A549 (cell line): ENCODE data around the gene SMG6. TPM values are rescaled to one million over a fixed set of nuclear protein-coding genes. Genes with fewer than 3 reads are reported as not detected.
A peak's percentile ranks its signal among the peaks of the same experiment; 100 is the strongest.
"Not testable (repeated sequence)": the region's sequence is repeated elsewhere in the genome, so short reads cannot be mapped to it uniquely, and the experiment has no call there.

Experiments used
- ATAC-seq, 2 experiments: fragments of 200-7000 bp in 1 of 2; fragments of >200 bp in 1 of 2; cut with Nextera tagmentation in 1 of 2; cut with Tn5 transposase in 1 of 2; 3 replicates each; pipeline versions ENCODE4 v1.8.0 to v1.9.1; 2018 to 2020; ENCODE audit warnings: mild to moderate bottlenecking in 1 of 2, moderate library complexity in 1 of 2
- CTCF ChIA-PET: fragments of 300-600 bp; sonication (Branson Sonifier 250); formaldehyde crosslinking; extraction: SDS; loops from one replicate; lab custom pipeline; 2021; ENCODE audit warnings: antibody characterized with exemption, inconsistent platforms; lab: Yijun Ruan, JAX
- POLR2A ChIA-PET: fragments of 350-600 bp; formaldehyde crosslinking; extraction: SDS; loops from one replicate; lab custom pipeline; 2021; ENCODE audit warnings: antibody characterized with exemption, inconsistent platforms; lab: Yijun Ruan, JAX
- DNase-seq, 2 experiments: peaks; one replicate each; pipeline versions ENCODE4 v3.0.0 to v3.0.0-alpha.2; 2011 to 2016; ENCODE audit warnings: low read depth in 1 of 2, low spot score in 1 of 2
- FAIRE-seq: peaks from 2 replicates; lab custom pipeline; 2011; peaks lifted over from hg19 to GRCh38; lab: Jason Lieb, UNC
- H3K27ac ChIP-seq, 2 experiments: fragments of >200 bp; sonication (Bioruptor Twin); formaldehyde crosslinking; 3 replicates each; pipeline ENCODE4 v1.5.1; 2016 to 2017
- H3K4me1 ChIP-seq: fragments of >200 bp; sonication (Bioruptor Twin); formaldehyde crosslinking; 3 replicates; pipeline ENCODE4 v1.6.1; 2016
- H3K4me2 ChIP-seq: fragments of >200 bp; sonication (Bioruptor Twin); formaldehyde crosslinking; 3 replicates; pipeline ENCODE4 v1.6.1; 2016
- H3K4me3 ChIP-seq: fragments of >200 bp; sonication (Bioruptor Twin); formaldehyde crosslinking; 3 replicates; pipeline ENCODE4 v1.5.1; 2016
- H3K9me3 ChIP-seq: fragments of >200 bp; sonication (Bioruptor Twin); formaldehyde crosslinking; 3 replicates; pipeline ENCODE4 v1.6.1; 2016
- BHLHE40 ChIP-seq: IDR thresholded peaks from 2 replicates; pipeline ENCODE4 v1.6.1; 2012; ENCODE audit warnings: low read depth, low read length, inconsistent platforms
- CEBPB ChIP-seq, 2 experiments: fragments of >200 bp in 1 of 2; sonication (Bioruptor Twin) in 1 of 2; formaldehyde crosslinking in 1 of 2; IDR thresholded peaks; 2 replicates each; pipeline ENCODE4 v1.6.1; 2012 to 2016
- CHD4 ChIP-seq: fragments of 200-600 bp; sonication (generic); IDR thresholded peaks from 2 replicates; pipeline ENCODE4 v1.6.1; 2016; ENCODE audit warnings: antibody characterized with exemption, mild to moderate bottlenecking, borderline replicate concordance
- E2F6 ChIP-seq: IDR thresholded peaks from 2 replicates; pipeline ENCODE4 v1.6.1; 2012; ENCODE audit warnings: low read depth, borderline replicate concordance
- EHMT2 ChIP-seq: fragments of 200-600 bp; sonication (generic); IDR thresholded peaks from 2 replicates; pipeline ENCODE4 v1.6.1; 2016; ENCODE audit warnings: antibody characterized with exemption, low read depth, mild to moderate bottlenecking, moderate library complexity
- EP300 ChIP-seq, 2 experiments: fragments of >200 bp; sonication (Bioruptor Twin); formaldehyde crosslinking; IDR thresholded peaks; 2 replicates in 1 of 2; 3 replicates in 1 of 2; pipeline ENCODE4 v1.6.1; 2016 to 2017
- HDAC2 ChIP-seq: fragments of 200-600 bp; sonication (generic); IDR thresholded peaks from 2 replicates; pipeline ENCODE4 v1.6.1; 2016
- HES2 ChIP-seq: fragments of >200 bp; sonication (Bioruptor Twin); formaldehyde crosslinking; IDR thresholded peaks from 2 replicates; pipeline ENCODE4 v1.6.1; 2016
- HEYL ChIP-seq: fragments of 250-450 bp; sonication (Bioruptor Pico); IDR thresholded peaks from 2 replicates; pipeline ENCODE4 v1.8.0; 2021; ENCODE audit warnings: mild to moderate bottlenecking, moderate library complexity
- MAFK ChIP-seq: fragments of 450-650 bp; IDR thresholded peaks from 2 replicates; pipeline ENCODE4 v1.6.1; 2014; ENCODE audit not compliant: partially characterized antibody
- MYC ChIP-seq: IDR thresholded peaks from 2 replicates; pipeline ENCODE4 v1.6.1; 2012; ENCODE audit warnings: mild to moderate bottlenecking, inconsistent platforms, low read length, improper control_type of control experiment, borderline replicate concordance
- NPAS2 ChIP-seq: fragments of 250-450 bp; sonication (Bioruptor Pico); IDR thresholded peaks from 2 replicates; pipeline ENCODE4 v1.8.0; 2022; ENCODE audit warnings: mild to moderate bottlenecking, moderate library complexity, borderline replicate concordance
- NR3C1 ChIP-seq: fragments of >200 bp; sonication (Bioruptor Twin); formaldehyde crosslinking; IDR thresholded peaks from 3 replicates; pipeline ENCODE4 v1.6.1; 2017
- WGBS: methylation state at CpG from one replicate; pipeline ENCODE4 v1.1.6; 2017; ENCODE audit errors: missing lambda C conversion rate; 5-methylcytosine and 5-hydroxymethylcytosine counted together
- polyA plus RNA-seq, 4 experiments: library from polyadenylated mRNA; depleted of rRNA in 3 of 4; stranded (reverse); fragments of >200 nt; fragmentation: RNase III in 1 of 4; extraction: RNeasy Plus Mini Kit Qiagen cat#74134 plus additional on column Dnase treatment in 1 of 4; gene quantifications; 2 replicates in 3 of 4; 3 replicates in 1 of 4; pipeline ENCODE4 v1.2.3, GENCODE V29; 2011 to 2017

Gene SMG6
- polyA plus RNA-seq, 2 of the 4 experiments (the other 2 are of a cell fraction), result 4.7 to 17.0 TPM

- no peak for TF ChIP-seq E2F6
- TF ChIP-seq NPAS2 (CRISPR knock-in tag), result no peak
- no peak for TF ChIP-seq EP300 (IDR thresholded peaks at IDR 0.05)
Measured at GRCh38 chr17:2170023-2170422, 133.6 kb downstream of the SMG6 start (continued).

GRCh38 chr17:2165723-2166122 lies 137.9 kb downstream of the SMG6 start:
- ATAC-seq, DNase-seq, FAIRE-seq, H3K4me2 ChIP-seq, H3K9me3 ChIP-seq, H3K4me3 ChIP-seq, POLR2A ChIA-PET, H3K4me1 ChIP-seq, H3K27ac ChIP-seq: not testable (repeated sequence)
- CTCF ChIA-PET, result interaction anchor here (0.6 to 2.8 kb wide), 10 partner anchors 8 to 257 kb away, joined by 3 to 12 read pairs (median 4); partner anchors contain the start of gene HIC1
- 79% methylated on average over 12 of the region's 12 CpGs for WGBS

- H3K4me2 ChIP-seq, result no peak overlapping the region
- FAIRE-seq, result no peak
- no peak overlapping the region for H3K27ac ChIP-seq
- 97% methylated on average over 7 of the region's 7 CpGs for WGBS
- H3K4me3 ChIP-seq, result no peak overlapping the region
- no peaks in the 10 kb centered on the region for H3K9me3 ChIP-seq
- CTCF ChIA-PET, result interaction anchor here (1.8 kb wide), 1 partner anchor 64 kb away, joined by 3 read pairs; no protein-coding TSS in a partner anchor
- POLR2A ChIA-PET, result no interaction called here
- no peak for ATAC-seq
- TF ChIP-seq BHLHE40 (no peak), E2F6 (no peak), NPAS2 (CRISPR knock-in tag) (no peak), MAFK (no peak), HDAC2 (no peak), EHMT2 (no peak), MYC (no peak)
- peaks cover 16% of the 10 kb centered on the region; the same call in 2 of the 3 replicates for H3K4me1 ChIP-seq
- DNase-seq, result no peak
Measured at GRCh38 chr17:2158396-2158780, 145.2 kb downstream of the SMG6 start.

- no peak overlapping the region for H3K4me3 ChIP-seq
- DNase-seq (no peak), ATAC-seq (no peak), FAIRE-seq (peak; percentile 56)
- H3K4me1 ChIP-seq, result peaks cover 16% of the 10 kb centered on the region; the same call in 2 of the 3 replicates
- no peak overlapping the region for H3K27ac ChIP-seq
- ChIA-PET POLR2A (no interaction called here), CTCF (interaction anchor here (0.9 to 1.4 kb wide), 6 partner anchors 8 to 103 kb away, joined by 3 to 4 read pairs (median 3); partner anchors contain the start of gene HIC1)
- TF ChIP-seq HEYL (CRISPR knock-in tag), result no peak
- no peak for TF ChIP-seq NR3C1
- no peak for TF ChIP-seq MYC
- peak; percentile 44; the same call in 1 of the 2 replicates for TF ChIP-seq HES2
- TF ChIP-seq CEBPB (IDR thresholded peaks at IDR 0.05), result peak; percentile 86 to 95
- WGBS, result 69% methylated on average over 3 of the region's 3 CpGs
- no peaks in the 10 kb centered on the region for H3K9me3 ChIP-seq
- H3K4me2 ChIP-seq, result 0 out of 3 replicates have a peak overlapping the region, but pooled peaks have one; percentile 3
Measured at GRCh38 chr17:2157675-2158395, 145.8 kb downstream of the SMG6 start.

GRCh38 chr17:2157081-2157480 lies 146.5 kb downstream of the SMG6 start:
- H3K4me2 ChIP-seq, result no peak overlapping the region
- DNase-seq, result no peak
- FAIRE-seq, result no peak
- TF ChIP-seq NPAS2 (CRISPR knock-in tag), result no peak
- no peak for TF ChIP-seq CHD4
- TF ChIP-seq, all 56 proteins: peak for 0
- WGBS, result 74% methylated on average over 4 of the region's 4 CpGs
- CTCF ChIA-PET, result interaction anchor here (0.9 to 1.4 kb wide), 7 partner anchors 9 to 102 kb away, joined by 3 to 5 read pairs (median 3); partner anchors contain the start of gene HIC1
- POLR2A ChIA-PET, result no interaction called here
- H3K4me3 ChIP-seq, result no peak overlapping the region
- peaks cover 16% of the 10 kb centered on the region; the same call in 2 of the 3 replicates for H3K4me1 ChIP-seq
- no peak for ATAC-seq
- no peak overlapping the region for H3K27ac ChIP-seq
- H3K9me3 ChIP-seq, result no peaks in the 10 kb centered on the region
